H1 (cell line): ENCODE measurements around the gene RFLNA. TPM values are rescaled to one million over a fixed set of nuclear protein-coding genes. Genes with fewer than 3 reads are reported as not detected.

ENCODE experiments used
- ATF3 ChIP-seq: IDR thresholded peaks from 2 replicates; pipeline ENCODE4 v1.6.1; 2011; ENCODE audit warnings: low read depth, mild to moderate bottlenecking, low read length; ENCODE audit not compliant: insufficient read depth
- BRCA1 ChIP-seq: IDR thresholded peaks from 2 replicates; pipeline ENCODE4 v1.6.1; 2012; ENCODE audit warnings: low read depth, low read length, improper control_type of control experiment
- CBX8 ChIP-seq: fragments of 300-800, 300-1000 bp; sonication (generic); IDR thresholded peaks from 2 replicates; pipeline ENCODE4 v1.7.1; 2016; ENCODE audit warnings: low read depth, low read length, borderline replicate concordance
- CHD7 ChIP-seq: fragments of 300-600 bp; sonication (generic); IDR thresholded peaks from 2 replicates; pipeline ENCODE4 v1.7.1; 2012; ENCODE audit warnings: low read length, moderate library complexity, mild to moderate bottlenecking, inconsistent platforms; ENCODE audit not compliant: insufficient replicate concordance
- CREB1 ChIP-seq: IDR thresholded peaks from 2 replicates; pipeline ENCODE4 v1.6.1; 2012; ENCODE audit warnings: inconsistent platforms
- EP300 ChIP-seq, 2 experiments: IDR thresholded peaks; 1 replicate in 1 of 2; 2 replicates in 1 of 2; pipeline ENCODE4 v1.6.1; 2011 to 2012; ENCODE audit warnings: low read depth in 2 of 2, low read length in 2 of 2, mild to moderate bottlenecking in 2 of 2, borderline replicate concordance in 1 of 2, inconsistent platforms in 1 of 2, moderate library complexity in 1 of 2
- MAFK ChIP-seq: IDR thresholded peaks from 2 replicates; pipeline ENCODE4 v1.6.1; 2012; ENCODE audit warnings: low read depth, mild to moderate bottlenecking, improper control_type of control experiment, low read length
- POLR2AphosphoS5 ChIP-seq: IDR thresholded peaks from 2 replicates; pipeline ENCODE4 v1.6.1; 2011; ENCODE audit warnings: low read depth, low read length
- RNF2 ChIP-seq: fragments of 200-900, 300-1000 bp; sonication (generic); IDR thresholded peaks from 2 replicates; pipeline ENCODE4 v1.7.1; 2016; ENCODE audit warnings: borderline replicate concordance, low read depth, mild to moderate bottlenecking, antibody characterized with exemption, low read length; ENCODE audit not compliant: poor library complexity, severe bottlenecking; ENCODE audit errors: missing control alignments
- RXRA ChIP-seq: IDR thresholded peaks from 2 replicates; pipeline ENCODE4 v1.6.1; 2011; ENCODE audit warnings: low read depth, mild to moderate bottlenecking, low read length, moderate library complexity; ENCODE audit not compliant: insufficient read depth
- SP2 ChIP-seq: IDR thresholded peaks from 2 replicates; pipeline ENCODE4 v1.6.1; 2012; ENCODE audit warnings: mild to moderate bottlenecking, low read length, inconsistent platforms
- YY1 ChIP-seq: IDR thresholded peaks from 2 replicates; pipeline ENCODE4 v1.6.1; 2011; ENCODE audit warnings: low read depth, mild to moderate bottlenecking, low read length
- polyA plus RNA-seq, 7 experiments: library from polyadenylated mRNA; depleted of rRNA in 3 of 7; stranded (reverse) in 5 of 7; unstranded in 2 of 7; fragments of >200 nt in 5 of 7; fragments of 200-250 nt in 2 of 7; gene quantifications; 1 replicate in 5 of 7; 2 replicates in 1 of 7; 4 replicates in 1 of 7; pipeline versions ENCODE4 v1.2.1 to v1.2.3, GENCODE V29; 2011 to 2013; ENCODE audit warnings: missing spikeins in 2 of 7, mixed read lengths in 2 of 7
- total RNA-seq: library from RNA; stranded (reverse); fragmentation: NEBNext Ultra II Directional; extraction: Animal tissue kit (Norgen Biotek cat#: 25700); gene quantifications from 2 replicates; pipeline ENCODE4 v1.2.1, GENCODE V29; 2021

The RFLNA gene
- total and polyA plus RNA-seq, 2 of the 8 experiments (the other 6 are each of a cell fraction or from before 2014, with no cell fraction given), result 6.4 to 6.6 TPM

GRCh38 chr12:124334976-124335375 is 40.1 kb downstream of the RFLNA start (continued):
- TF ChIP-seq CHD7 (no peak), SP2 (no peak), RXRA (no peak), BRCA1 (no peak), CBX8 (no peak), RNF2 (no peak), MAFK (no peak), ATF3 (no peak), CREB1 (no peak), POLR2AphosphoS5 (no peak), EP300 (IDR thresholded peaks at IDR 0.05; ENCODE audit: borderline replicate concordance in 1 of 2, low read depth in 2 of 2, low read length in 2 of 2) (no peak), YY1 (no peak)
